ENCODE measurements around the gene MOGAT2.

DNA sequence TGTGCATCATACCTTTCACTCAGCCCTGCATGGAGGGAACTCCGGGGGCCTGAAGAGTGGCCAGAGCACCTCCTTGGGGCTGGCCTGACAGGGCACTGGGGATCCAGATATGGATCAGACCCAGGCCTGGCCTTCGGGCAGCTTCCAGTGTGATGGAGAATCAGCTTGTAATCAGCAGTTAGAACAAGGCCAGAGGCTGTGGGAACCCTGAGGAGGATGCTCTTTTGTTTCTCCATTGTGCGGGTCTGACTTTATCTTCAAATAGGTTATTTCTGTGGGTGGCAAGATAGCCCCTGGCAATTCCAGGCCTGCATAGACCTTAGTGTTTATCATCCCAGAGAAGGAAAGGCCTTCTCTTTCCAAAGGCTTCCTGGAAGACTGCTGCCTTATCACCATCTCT is 63.2 kb downstream of the MOGAT2 start:
- no peak for TF ChIP-seq POLR2A (IDR thresholded peaks at IDR 0.05)
- TF ChIP-seq, protein P1, sequence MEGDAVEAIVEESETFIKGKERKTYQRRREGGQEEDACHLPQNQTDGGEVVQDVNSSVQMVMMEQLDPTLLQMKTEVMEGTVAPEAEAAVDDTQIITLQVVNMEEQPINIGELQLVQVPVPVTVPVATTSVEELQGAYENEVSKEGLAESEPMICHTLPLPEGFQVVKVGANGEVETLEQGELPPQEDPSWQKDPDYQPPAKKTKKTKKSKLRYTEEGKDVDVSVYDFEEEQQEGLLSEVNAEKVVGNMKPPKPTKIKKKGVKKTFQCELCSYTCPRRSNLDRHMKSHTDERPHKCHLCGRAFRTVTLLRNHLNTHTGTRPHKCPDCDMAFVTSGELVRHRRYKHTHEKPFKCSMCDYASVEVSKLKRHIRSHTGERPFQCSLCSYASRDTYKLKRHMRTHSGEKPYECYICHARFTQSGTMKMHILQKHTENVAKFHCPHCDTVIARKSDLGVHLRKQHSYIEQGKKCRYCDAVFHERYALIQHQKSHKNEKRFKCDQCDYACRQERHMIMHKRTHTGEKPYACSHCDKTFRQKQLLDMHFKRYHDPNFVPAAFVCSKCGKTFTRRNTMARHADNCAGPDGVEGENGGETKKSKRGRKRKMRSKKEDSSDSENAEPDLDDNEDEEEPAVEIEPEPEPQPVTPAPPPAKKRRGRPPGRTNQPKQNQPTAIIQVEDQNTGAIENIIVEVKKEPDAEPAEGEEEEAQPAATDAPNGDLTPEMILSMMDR (IDR thresholded peaks at IDR 0.05): no peak

All from suprapubic skin (tissue), 3 donors.